A673 (cell line): ENCODE data around the gene DFFB.

Experiments used
- EZH2 ChIP-seq: fragments of 200-600 bp; sonication (generic); IDR thresholded peaks from 2 replicates; pipeline ENCODE4 v1.6.1; 2017; ENCODE audit warnings: borderline replicate concordance, low read depth, mild to moderate bottlenecking, mixed read lengths, antibody characterized with exemption, low read length; ENCODE audit not compliant: poor library complexity, severe bottlenecking
- TF ChIP-seq, protein P1 (sequence below): fragments of 300-800, 200-600 bp; sonication (generic); conservative IDR thresholded peaks from 2 replicates; pipeline ENCODE4 v1.5.1; 2017; ENCODE audit warnings: low read depth, mild to moderate bottlenecking, antibody characterized with exemption, low read length, moderate library complexity, mixed read lengths

DNA sequence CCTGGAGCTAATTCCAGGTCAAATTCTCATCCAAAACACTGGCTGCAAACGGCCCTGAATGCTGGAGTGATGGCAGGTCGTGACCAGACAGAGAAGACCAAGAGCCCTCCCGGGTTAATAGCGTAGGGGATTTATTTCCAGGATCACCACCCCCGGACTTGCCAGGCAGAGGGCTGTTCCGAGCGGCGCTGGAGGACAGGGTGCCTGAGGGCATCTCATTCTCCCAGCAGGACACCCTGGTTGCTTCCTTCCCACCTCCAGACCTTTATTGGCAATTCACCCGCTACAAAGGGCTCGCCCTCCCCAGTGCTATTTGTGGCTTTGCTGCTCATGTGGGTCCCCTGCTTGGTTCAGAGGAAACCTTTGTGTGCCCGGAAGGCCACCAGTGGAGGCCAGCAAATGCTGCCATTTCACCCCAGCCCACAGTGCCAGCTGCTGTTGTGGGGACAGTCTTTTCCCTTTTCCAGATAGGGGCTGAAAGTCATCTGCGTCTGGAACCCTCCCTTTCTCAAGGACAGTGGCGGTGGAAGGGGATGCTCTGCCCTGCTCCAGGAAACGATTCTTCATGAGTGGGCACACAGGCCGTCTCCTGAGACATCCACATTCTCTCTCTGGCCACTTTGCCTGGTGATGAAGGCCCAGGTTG lies 61.8 kb downstream of the DFFB start:
- TF ChIP-seq, protein P1, sequence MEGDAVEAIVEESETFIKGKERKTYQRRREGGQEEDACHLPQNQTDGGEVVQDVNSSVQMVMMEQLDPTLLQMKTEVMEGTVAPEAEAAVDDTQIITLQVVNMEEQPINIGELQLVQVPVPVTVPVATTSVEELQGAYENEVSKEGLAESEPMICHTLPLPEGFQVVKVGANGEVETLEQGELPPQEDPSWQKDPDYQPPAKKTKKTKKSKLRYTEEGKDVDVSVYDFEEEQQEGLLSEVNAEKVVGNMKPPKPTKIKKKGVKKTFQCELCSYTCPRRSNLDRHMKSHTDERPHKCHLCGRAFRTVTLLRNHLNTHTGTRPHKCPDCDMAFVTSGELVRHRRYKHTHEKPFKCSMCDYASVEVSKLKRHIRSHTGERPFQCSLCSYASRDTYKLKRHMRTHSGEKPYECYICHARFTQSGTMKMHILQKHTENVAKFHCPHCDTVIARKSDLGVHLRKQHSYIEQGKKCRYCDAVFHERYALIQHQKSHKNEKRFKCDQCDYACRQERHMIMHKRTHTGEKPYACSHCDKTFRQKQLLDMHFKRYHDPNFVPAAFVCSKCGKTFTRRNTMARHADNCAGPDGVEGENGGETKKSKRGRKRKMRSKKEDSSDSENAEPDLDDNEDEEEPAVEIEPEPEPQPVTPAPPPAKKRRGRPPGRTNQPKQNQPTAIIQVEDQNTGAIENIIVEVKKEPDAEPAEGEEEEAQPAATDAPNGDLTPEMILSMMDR: no peak
- TF ChIP-seq EZH2: no peak
